ENCODE data around the gene VPS26C.

The VPS26C gene

DNA sequence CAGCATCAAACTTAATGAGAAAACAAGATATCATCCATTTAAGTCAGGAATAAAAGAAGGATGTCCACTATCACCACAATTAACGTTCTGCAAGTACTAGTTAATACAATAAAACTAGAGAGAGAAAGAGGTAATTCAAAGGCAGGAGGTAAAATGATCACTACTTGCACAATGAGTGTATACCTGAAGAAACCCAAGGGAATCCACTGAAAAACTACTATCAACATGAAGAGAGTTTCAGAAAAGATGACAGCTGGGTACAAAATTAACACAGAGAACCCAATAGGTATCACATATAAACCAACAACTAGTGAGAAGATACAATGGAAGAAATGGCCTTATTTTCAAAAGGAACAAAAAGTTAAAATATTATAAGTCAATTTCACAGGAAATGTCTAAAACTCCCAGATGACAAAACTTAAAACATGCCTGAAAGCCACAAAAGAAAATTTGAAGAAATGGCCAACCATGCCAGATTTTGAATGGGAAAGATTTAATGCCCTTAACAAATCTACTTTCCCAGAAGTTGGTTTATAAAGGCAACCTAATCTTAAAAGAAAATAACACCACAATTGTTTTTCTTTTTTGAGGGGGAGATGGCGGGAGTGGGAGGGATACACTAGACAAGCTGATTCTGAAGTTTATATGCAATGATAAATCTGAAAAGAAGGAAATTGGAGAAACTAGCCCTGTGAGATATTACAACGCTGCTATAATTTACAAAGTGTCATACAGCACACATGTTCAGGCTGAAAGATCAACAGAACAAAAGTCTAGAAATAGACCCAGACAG lies 17.8 kb downstream of the VPS26C start:
- no peak overlapping the region for H3K4me3 ChIP-seq (ENCODE audit: control insufficient read depth, low read depth, low read length)
- TF ChIP-seq, protein P1, sequence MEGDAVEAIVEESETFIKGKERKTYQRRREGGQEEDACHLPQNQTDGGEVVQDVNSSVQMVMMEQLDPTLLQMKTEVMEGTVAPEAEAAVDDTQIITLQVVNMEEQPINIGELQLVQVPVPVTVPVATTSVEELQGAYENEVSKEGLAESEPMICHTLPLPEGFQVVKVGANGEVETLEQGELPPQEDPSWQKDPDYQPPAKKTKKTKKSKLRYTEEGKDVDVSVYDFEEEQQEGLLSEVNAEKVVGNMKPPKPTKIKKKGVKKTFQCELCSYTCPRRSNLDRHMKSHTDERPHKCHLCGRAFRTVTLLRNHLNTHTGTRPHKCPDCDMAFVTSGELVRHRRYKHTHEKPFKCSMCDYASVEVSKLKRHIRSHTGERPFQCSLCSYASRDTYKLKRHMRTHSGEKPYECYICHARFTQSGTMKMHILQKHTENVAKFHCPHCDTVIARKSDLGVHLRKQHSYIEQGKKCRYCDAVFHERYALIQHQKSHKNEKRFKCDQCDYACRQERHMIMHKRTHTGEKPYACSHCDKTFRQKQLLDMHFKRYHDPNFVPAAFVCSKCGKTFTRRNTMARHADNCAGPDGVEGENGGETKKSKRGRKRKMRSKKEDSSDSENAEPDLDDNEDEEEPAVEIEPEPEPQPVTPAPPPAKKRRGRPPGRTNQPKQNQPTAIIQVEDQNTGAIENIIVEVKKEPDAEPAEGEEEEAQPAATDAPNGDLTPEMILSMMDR (conservative IDR thresholded peaks at IDR 0.05; ENCODE audit: control insufficient read depth, insufficient read depth, low read depth, low read length) = no peak
- DNase-seq (ENCODE audit: low read depth) = no peak

DNA sequence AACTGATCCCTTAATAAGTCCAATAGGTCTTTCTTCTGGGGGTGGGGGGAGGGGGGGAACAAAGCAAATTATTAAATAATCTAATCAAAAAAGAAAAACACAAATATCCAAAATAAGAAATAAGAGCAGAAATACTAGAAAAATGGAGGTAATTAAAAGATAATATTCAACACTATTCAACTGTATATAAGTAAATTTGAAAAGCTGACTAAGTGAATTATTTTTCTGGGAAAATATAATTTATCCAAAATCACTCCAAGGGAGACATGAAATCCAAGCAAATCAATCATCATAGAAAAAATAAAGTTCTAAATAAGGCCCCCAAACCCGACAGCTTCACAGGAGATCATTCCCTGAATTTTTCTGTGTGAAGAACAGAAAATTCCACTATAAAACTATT lies 18.8 kb downstream of the VPS26C start:
- H3K4me3 ChIP-seq (ENCODE audit: control insufficient read depth, low read depth, low read length) = no peak overlapping the region
- TF ChIP-seq, protein P1 (conservative IDR thresholded peaks at IDR 0.05; ENCODE audit: control insufficient read depth, insufficient read depth, low read depth, low read length) = no peak

DNA sequence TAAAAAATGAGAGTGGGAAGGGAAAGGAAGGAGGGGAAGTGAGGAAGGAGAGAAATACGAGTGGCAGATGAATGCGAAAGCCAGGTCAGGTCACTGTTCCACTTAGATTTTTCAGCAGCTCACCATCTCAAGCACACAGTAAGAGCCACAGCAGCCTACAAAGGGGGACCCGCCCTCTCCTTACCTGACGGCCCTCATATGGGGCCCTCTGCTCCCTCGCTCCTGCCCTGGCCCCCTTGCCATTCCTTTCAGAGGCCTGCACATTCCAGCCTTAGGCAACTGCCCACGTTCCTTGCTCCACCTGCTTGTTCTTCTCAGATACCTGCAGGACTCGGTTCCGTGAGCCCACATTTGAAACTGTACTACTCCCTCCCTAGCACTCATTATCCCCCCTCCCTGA lies 22.0 kb downstream of the VPS26C start:
- TF ChIP-seq, protein P1 (conservative IDR thresholded peaks at IDR 0.05; ENCODE audit: control insufficient read depth, insufficient read depth, low read depth, low read length) = no peak
- H3K4me3 ChIP-seq (ENCODE audit: control insufficient read depth, low read depth, low read length) = no peak overlapping the region
- no peak for DNase-seq (ENCODE audit: low read depth)

More for the DNA sequence above, 18.8 kb downstream of the VPS26C start:
- DNase-seq (ENCODE audit: low read depth) = no peak

DNA sequence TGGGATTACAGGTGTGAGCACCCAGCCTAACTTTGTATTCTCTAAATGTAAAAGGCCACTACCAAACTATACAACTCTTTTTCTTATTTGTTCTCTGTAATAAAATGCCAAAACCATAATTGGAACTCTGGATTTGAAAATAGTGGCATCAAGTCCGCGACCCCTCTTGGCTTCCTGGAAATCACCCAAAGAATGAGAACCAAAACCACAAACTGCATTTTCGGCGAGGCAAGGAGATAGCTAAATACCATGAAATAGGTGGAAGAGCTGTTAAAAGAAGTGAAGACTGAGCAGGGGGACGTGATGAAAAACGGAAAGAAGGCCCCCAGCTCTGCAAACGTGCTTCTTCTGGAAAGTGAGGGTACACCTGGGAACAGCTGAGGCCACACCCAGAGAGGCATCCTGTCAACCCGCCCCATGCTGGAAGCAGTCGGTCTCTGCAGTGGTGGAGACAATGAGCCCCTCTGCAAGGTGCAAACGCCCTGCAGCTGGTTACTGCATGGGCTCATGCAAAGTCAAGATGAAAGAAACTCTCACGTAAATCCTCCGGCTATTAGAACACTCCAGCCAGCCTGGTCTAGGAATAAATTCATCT lies 22.5 kb downstream of the VPS26C start:
- H3K4me3 ChIP-seq (ENCODE audit: control insufficient read depth, low read depth, low read length) = no peak overlapping the region
- TF ChIP-seq, protein P1 (conservative IDR thresholded peaks at IDR 0.05; ENCODE audit: control insufficient read depth, insufficient read depth, low read depth, low read length) = no peak
- DNase-seq (ENCODE audit: low read depth) = no peak

DNA sequence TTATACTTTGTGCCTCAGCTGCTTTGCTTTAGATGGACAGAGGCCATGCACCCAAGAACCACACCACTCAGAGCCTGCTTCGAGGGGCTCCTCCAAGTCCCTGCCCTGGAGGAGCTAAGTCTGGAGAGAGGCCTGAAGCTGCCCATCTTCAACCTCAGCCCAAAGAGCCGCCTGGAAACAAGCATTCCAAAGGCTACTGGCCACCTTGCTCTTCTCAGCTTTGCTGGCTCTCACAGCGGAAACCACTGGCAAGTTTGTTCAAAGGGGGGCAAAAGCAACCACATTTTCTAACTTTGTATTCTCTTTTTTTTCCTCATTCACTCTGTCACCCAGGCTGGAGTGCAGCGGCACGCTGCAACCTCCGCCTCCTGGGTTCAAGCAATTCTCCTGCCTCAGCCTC lies 23.2 kb downstream of the VPS26C start:
- no peak for DNase-seq (ENCODE audit: low read depth)
- H3K4me3 ChIP-seq (ENCODE audit: control insufficient read depth, low read depth, low read length) = no peak overlapping the region
- TF ChIP-seq, protein P1 (conservative IDR thresholded peaks at IDR 0.05; ENCODE audit: control insufficient read depth, insufficient read depth, low read depth, low read length) = no peak

DNA sequence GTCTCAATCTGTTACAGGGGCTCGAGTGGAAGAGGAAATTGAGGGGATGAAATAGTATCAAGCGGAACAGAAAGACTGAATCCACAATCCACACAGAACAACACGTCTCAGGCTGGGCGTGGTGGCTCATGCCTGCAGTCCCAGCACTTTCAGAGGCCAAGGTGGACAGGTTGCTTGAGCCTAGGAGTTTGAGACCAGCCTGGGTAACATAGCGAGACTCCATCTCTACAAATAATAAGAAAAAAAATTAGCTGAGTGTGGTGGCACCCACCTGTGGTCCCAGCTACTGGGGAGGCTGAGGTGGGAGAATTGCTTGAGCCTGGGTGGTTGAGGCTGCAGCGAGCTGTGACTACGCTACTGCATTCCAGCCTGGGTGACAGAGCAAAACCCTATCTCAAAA lies 25.7 kb downstream of the VPS26C start:
- TF ChIP-seq, protein P1 (conservative IDR thresholded peaks at IDR 0.05; ENCODE audit: control insufficient read depth, insufficient read depth, low read depth, low read length) = no peak
- no peak overlapping the region for H3K4me3 ChIP-seq (ENCODE audit: control insufficient read depth, low read depth, low read length)
- no peak for DNase-seq (ENCODE audit: low read depth)
